HCT116 (cell line): ENCODE measurements around the gene TM6SF1.

Experiments
- EZH2phosphoT487 ChIP-seq: fragments of 200-600 bp; IDR thresholded peaks from 2 replicates; pipeline ENCODE4 v1.6.1; 2018; ENCODE audit warnings: antibody characterized with exemption, borderline replicate concordance
- POLR2A ChIP-seq: IDR thresholded peaks from 2 replicates; pipeline ENCODE4 v1.7.0; 2011; ENCODE audit warnings: borderline replicate concordance; ENCODE audit not compliant: insufficient read depth, insufficient read length; ENCODE audit errors: extremely low read depth
- SP1 ChIP-seq: IDR thresholded peaks from 2 replicates; pipeline ENCODE4 v1.6.1; 2012; ENCODE audit warnings: low read depth
- ZNF274 ChIP-seq: fragments of 200-500 bp; sonication (Bioruptor generic); IDR thresholded peaks from 2 replicates; pipeline ENCODE4 v1.6.1; 2014; ENCODE audit warnings: mild to moderate bottlenecking, low read depth, low read length, inconsistent platforms
- TF ChIP-seq, protein P1 (sequence below), 3 experiments: fragments of 200-600 bp in 1 of 3; sonication (generic) in 1 of 3; IDR thresholded peaks in 2 of 3; conservative IDR thresholded peaks in 1 of 3; 2 replicates each; pipeline ENCODE4 v1.5.1; 2012 to 2017; ENCODE audit warnings: low read depth in 2 of 3, low read length in 2 of 3, antibody characterized with exemption in 1 of 3, borderline replicate concordance in 1 of 3, control low read depth in 1 of 3, mild to moderate bottlenecking in 1 of 3, mixed read lengths in 1 of 3, mixed run types in 1 of 3, moderate library complexity in 1 of 3; ENCODE audit not compliant: insufficient read depth in 1 of 3

DNA sequence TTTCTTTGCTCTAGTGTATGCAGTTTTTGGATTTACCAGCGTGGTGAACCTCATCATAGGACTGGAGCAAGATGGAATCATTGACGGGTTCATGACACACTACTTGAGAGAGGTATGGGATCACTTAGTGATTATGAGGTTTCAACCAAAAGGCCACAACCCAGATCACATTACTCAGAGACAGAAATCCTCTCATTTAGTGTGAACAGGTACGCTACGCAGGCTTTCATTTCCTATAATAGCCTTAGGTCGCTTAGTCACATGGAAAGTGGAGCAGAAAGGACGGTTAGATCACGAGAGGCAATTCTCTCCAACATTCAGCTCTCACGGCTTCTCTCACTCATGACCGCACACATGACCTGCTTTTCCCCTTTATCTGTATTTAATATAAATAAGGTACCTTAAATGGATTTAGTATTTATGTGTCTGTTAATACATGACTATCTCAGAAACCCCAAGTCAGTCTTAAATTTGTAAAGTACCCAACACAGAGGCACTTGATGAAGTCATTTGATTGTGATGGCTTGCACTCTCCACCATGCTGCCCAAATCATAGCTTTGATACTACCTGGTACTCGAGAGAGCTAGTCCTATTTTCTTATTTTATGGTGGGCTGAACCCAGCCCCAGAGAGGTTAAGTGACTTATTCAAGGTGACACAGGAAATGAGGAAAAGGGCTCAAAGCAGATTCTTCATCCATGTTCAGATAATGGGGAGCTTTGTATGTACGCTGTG lies 8.6 kb downstream of the TM6SF1 start:
- TF ChIP-seq, protein P1, sequence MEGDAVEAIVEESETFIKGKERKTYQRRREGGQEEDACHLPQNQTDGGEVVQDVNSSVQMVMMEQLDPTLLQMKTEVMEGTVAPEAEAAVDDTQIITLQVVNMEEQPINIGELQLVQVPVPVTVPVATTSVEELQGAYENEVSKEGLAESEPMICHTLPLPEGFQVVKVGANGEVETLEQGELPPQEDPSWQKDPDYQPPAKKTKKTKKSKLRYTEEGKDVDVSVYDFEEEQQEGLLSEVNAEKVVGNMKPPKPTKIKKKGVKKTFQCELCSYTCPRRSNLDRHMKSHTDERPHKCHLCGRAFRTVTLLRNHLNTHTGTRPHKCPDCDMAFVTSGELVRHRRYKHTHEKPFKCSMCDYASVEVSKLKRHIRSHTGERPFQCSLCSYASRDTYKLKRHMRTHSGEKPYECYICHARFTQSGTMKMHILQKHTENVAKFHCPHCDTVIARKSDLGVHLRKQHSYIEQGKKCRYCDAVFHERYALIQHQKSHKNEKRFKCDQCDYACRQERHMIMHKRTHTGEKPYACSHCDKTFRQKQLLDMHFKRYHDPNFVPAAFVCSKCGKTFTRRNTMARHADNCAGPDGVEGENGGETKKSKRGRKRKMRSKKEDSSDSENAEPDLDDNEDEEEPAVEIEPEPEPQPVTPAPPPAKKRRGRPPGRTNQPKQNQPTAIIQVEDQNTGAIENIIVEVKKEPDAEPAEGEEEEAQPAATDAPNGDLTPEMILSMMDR (IDR thresholded peaks at IDR 0.05 in 2 of 3, conservative IDR thresholded peaks at IDR 0.05 in 1 of 3; ENCODE audit: borderline replicate concordance in 1 of 3, insufficient read depth in 1 of 3, low read depth in 2 of 3, low read length in 2 of 3) = no peak
- TF ChIP-seq POLR2A (no peak), SP1 (no peak), EZH2phosphoT487 (no peak), ZNF274 (no peak)
